Measurements from ENCODE around the gene AP3S1.

AP3S1 gene

GRCh38 chr5:115948091-115948534 lies 106.4 kb downstream of the AP3S1 start:
- Histone ChIP-seq H4K20me1 (no peaks in the 10 kb centered on the region), H3K9ac (no peak overlapping the region), H3K27me3 (no peaks in the 10 kb centered on the region), H3K9me3 (no peaks in the 10 kb centered on the region), H3K27ac (no peak overlapping the region), H3K4me2 (no peak overlapping the region), H3K4me3 (no peak overlapping the region), H3K4me1 (no peaks in the 10 kb centered on the region), H3K36me3 (no peaks in the 10 kb centered on the region)
- TF ChIP-seq Cebpa-rat (IDR thresholded peaks at IDR 0.05), result no peak

- no peaks in the 10 kb centered on the region for H3K36me3 ChIP-seq
- no peak for TF ChIP-seq Cebpa-rat (IDR thresholded peaks at IDR 0.05)
- H3K9me3 ChIP-seq, result no peaks in the 10 kb centered on the region
- H3K27me3 ChIP-seq, result no peaks in the 10 kb centered on the region
- no peaks in the 10 kb centered on the region for H3K4me1 ChIP-seq
- H3K4me3 ChIP-seq, result no peak overlapping the region
- H3K4me2 ChIP-seq, result no peak overlapping the region
- no peak overlapping the region for H3K9ac ChIP-seq
- H3K27ac ChIP-seq, result no peak overlapping the region
- no peaks in the 10 kb centered on the region for H4K20me1 ChIP-seq
These were observed 107.4 kb downstream of the AP3S1 start for GRCh38 chr5:115949096-115949495.

- H3K9me3 ChIP-seq, result no peaks in the 10 kb centered on the region
- no peaks in the 10 kb centered on the region for H3K27me3 ChIP-seq
- no peaks in the 10 kb centered on the region for H3K4me1 ChIP-seq
- no peak overlapping the region for H3K27ac ChIP-seq
- H3K4me3 ChIP-seq, result no peak overlapping the region
- no peak for TF ChIP-seq Cebpa-rat (IDR thresholded peaks at IDR 0.05)
- H3K4me2 ChIP-seq, result no peak overlapping the region
- H4K20me1 ChIP-seq, result no peaks in the 10 kb centered on the region
- no peak overlapping the region for H3K9ac ChIP-seq
- H3K36me3 ChIP-seq, result no peaks in the 10 kb centered on the region
These were observed 110.9 kb downstream of the AP3S1 start for GRCh38 chr5:115952588-115952987.

- Histone ChIP-seq H3K9ac (no peak overlapping the region), H3K36me3 (no peaks in the 10 kb centered on the region), H3K4me2 (no peak overlapping the region), H3K4me3 (no peak overlapping the region), H3K4me1 (no peaks in the 10 kb centered on the region), H4K20me1 (no peaks in the 10 kb centered on the region), H3K27ac (no peak overlapping the region), H3K9me3 (no peaks in the 10 kb centered on the region), H3K27me3 (no peaks in the 10 kb centered on the region)
- TF ChIP-seq Cebpa-rat (IDR thresholded peaks at IDR 0.05), result no peak
These were observed 112.4 kb downstream of the AP3S1 start for GRCh38 chr5:115954144-115954543.

GRCh38 chr5:115956957-115957356 lies 115.2 kb downstream of the AP3S1 start:
- Histone ChIP-seq H3K9ac (no peak overlapping the region), H3K4me1 (no peaks in the 10 kb centered on the region), H3K9me3 (peaks cover 8% of the 10 kb centered on the region), H3K4me2 (no peak overlapping the region), H3K27me3 (no peaks in the 10 kb centered on the region), H3K36me3 (no peaks in the 10 kb centered on the region), H3K27ac (no peak overlapping the region), H3K4me3 (no peak overlapping the region), H4K20me1 (no peaks in the 10 kb centered on the region)
- TF ChIP-seq Cebpa-rat (IDR thresholded peaks at IDR 0.05), result no peak

GRCh38 chr5:115961381-115962238 lies 119.9 kb downstream of the AP3S1 start:
- Histone ChIP-seq H4K20me1 (no peaks in the 10 kb centered on the region), H3K4me3 (no peak overlapping the region), H3K4me2 (no peak overlapping the region), H3K4me1 (no peaks in the 10 kb centered on the region), H3K27ac (no peak overlapping the region), H3K36me3 (no peaks in the 10 kb centered on the region), H3K9me3 (peaks cover 21% of the 10 kb centered on the region), H3K27me3 (no peaks in the 10 kb centered on the region), H3K9ac (no peak overlapping the region)
- no peak for TF ChIP-seq Cebpa-rat (IDR thresholded peaks at IDR 0.05)

GRCh38 chr5:115962239-115962564 lies 120.5 kb downstream of the AP3S1 start, which contains the start of gene LVRN:
LVRN (plus strand) TSS chr5:115962475; CDS start chr5:115962618, 143 bp downstream.
- H3K4me1 ChIP-seq, result no peaks in the 10 kb centered on the region
- no peak within 1 kb of the TSS for H3K27ac ChIP-seq
- H3K9ac ChIP-seq, result no peak within 1 kb of the TSS
- no peaks in the 10 kb centered on the region for H3K36me3 ChIP-seq
- no peaks in the 10 kb centered on the region for H3K27me3 ChIP-seq
- no peak for TF ChIP-seq Cebpa-rat (IDR thresholded peaks at IDR 0.05)
- H3K4me3 ChIP-seq, result no peak within 1 kb of the TSS
- H4K20me1 ChIP-seq, result no peaks in the 10 kb centered on the region
- no peak within 1 kb of the TSS for H3K4me2 ChIP-seq
- peaks cover 21% of the 10 kb centered on the region for H3K9me3 ChIP-seq

DNA sequence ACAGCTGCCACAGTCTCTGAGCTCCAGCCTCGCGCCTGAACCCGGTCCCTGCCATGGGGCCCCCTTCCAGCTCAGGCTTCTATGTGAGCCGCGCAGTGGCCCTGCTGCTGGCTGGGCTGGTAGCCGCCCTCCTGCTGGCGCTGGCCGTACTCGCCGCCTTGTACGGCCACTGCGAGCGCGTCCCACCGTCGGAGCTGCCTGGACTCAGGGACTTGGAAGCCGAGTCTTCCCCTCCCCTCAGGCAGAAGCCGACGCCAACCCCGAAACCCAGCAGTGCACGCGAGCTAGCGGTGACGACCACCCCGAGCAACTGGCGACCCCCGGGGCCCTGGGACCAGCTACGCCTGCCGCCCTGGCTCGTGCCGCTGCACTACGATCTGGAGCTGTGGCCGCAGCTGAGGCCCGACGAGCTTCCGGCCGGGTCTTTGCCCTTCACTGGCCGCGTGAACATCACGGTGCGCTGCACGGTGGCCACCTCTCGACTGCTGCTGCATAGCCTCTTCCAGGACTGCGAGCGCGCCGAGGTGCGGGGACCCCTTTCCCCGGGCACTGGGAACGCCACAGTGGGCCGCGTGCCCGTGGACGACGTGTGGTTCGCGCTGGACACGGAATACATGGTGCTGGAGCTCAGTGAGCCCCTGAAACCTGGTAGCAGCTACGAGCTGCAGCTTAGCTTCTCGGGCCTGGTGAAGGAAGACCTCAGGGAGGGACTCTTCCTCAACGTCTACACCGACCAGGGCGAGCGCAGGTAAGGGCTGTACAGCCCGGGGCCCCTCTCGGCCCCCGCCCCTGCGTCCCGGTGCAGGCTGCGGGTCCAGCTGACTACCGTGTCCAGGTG lies 121.0 kb downstream of the AP3S1 start:
- Histone ChIP-seq H3K36me3 (no peaks in the 10 kb centered on the region), H3K27me3 (no peaks in the 10 kb centered on the region), H3K4me3 (no peak overlapping the region), H3K9me3 (peaks cover 21% of the 10 kb centered on the region), H3K4me2 (no peak overlapping the region), H3K4me1 (no peaks in the 10 kb centered on the region), H3K27ac (no peak overlapping the region), H4K20me1 (no peaks in the 10 kb centered on the region), H3K9ac (no peak overlapping the region)
- no peak for TF ChIP-seq Cebpa-rat (IDR thresholded peaks at IDR 0.05)

DNA sequence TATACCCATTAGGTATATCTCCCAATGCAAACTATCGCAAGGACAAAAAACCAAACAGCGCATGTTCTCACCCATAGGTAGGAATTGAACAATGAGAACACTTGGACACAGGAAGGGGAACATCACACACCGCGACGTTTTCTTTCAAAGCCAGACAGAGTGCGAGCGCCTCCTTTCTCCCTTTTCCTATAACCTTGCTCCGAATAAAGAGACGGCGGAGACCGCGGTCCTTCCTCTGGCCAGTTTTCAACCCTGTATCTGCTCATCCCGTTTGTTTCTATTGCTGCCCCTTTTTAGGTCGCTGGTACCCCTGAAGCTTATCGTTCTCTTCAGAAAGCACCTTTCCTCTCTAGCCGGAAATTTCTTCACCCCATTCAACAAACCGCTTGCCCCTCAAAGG lies 121.8 kb downstream of the AP3S1 start:
- no peaks in the 10 kb centered on the region for H3K36me3 ChIP-seq
- H3K9me3 ChIP-seq, result peaks cover 21% of the 10 kb centered on the region
- no peak for TF ChIP-seq Cebpa-rat (IDR thresholded peaks at IDR 0.05)
- H3K4me2 ChIP-seq, result no peak overlapping the region
- no peaks in the 10 kb centered on the region for H3K4me1 ChIP-seq
- no peaks in the 10 kb centered on the region for H4K20me1 ChIP-seq
- no peak overlapping the region for H3K9ac ChIP-seq
- no peak overlapping the region for H3K27ac ChIP-seq
- no peaks in the 10 kb centered on the region for H3K27me3 ChIP-seq
- H3K4me3 ChIP-seq, result no peak overlapping the region
